Neural progenitor cell (in vitro differentiated cells): ENCODE results near the gene DDX60.

Experiments
- CTCF ChIP-seq: fragments of 200-600 bp; sonication (generic); IDR thresholded peaks from 2 replicates; pipeline ENCODE4 v1.5.1; 2017; ENCODE audit warnings: antibody characterized with exemption, mild to moderate bottlenecking
- EZH2phosphoT487 ChIP-seq: fragments of 200-600 bp; sonication (generic); IDR thresholded peaks from 2 replicates; pipeline ENCODE4 v1.6.1; 2017; ENCODE audit warnings: antibody characterized with exemption

- TF ChIP-seq CTCF (no peak), EZH2phosphoT487 (no peak)
Observed at GRCh38 chr4:168174308-168174707, 144.2 kb downstream of the DDX60 start.
